ENCODE data around the gene DPF3.

Gene DPF3

GRCh38 chr14:72615451-72616121 lies 278.3 kb downstream of the DPF3 start:
- Histone ChIP-seq H3K27ac (replicated peaks; ENCODE audit: low read length) (no peak overlapping the region), H2BK120ac (ENCODE audit: low read depth, low read length) (no peak overlapping the region), H3K4me3 (ENCODE audit: low read length in 2 of 2) (no peak overlapping the region), H3K9ac (ENCODE audit: low read depth, low read length, poor library complexity) (no peak overlapping the region), H3K4me2 (ENCODE audit: insufficient read depth, low read length, poor library complexity, severe bottlenecking) (no peak overlapping the region), H3K4ac (ENCODE audit: low read length) (no peak overlapping the region), H4K91ac (ENCODE audit: low read depth, low read length, poor library complexity) (no peak overlapping the region), H2AFZ (ENCODE audit: low read length) (peak overlapping the region; percentile 55), H4K8ac (ENCODE audit: low read depth, low read length) (no peak overlapping the region), H3K23ac (ENCODE audit: low read depth, low read length, poor library complexity) (no peak overlapping the region), H3K27me3 (ENCODE audit: control insufficient read depth in 3 of 3, insufficient read depth in 3 of 3, low read depth in 1 of 3, low read length in 3 of 3) (no peaks in the 10 kb centered on the region), H2AK5ac (ENCODE audit: low read depth, low read length) (no peak overlapping the region), H3K9me3 (replicated peaks in 1 of 2; ENCODE audit: control insufficient read depth in 2 of 2, insufficient read depth in 1 of 2, low read depth in 1 of 2, low read length in 2 of 2) (no peaks in the 10 kb centered on the region), H3K79me1 (ENCODE audit: low read depth, low read length) (no peaks in the 10 kb centered on the region), H3K4me1 (ENCODE audit: control insufficient read depth in 2 of 2, insufficient read depth in 1 of 2, low read depth in 1 of 2, low read length in 2 of 2) (peaks cover 12 to 22% of the 10 kb centered on the region in 2 donors), H2BK5ac (ENCODE audit: low read length) (no peak overlapping the region), H3K14ac (ENCODE audit: low read length) (no peak overlapping the region), H2BK12ac (ENCODE audit: low read length) (no peak overlapping the region), H3K18ac (ENCODE audit: low read length) (no peak overlapping the region), H2BK15ac (ENCODE audit: low read length) (no peak overlapping the region), H3K36me3 (replicated peaks in 1 of 2; ENCODE audit: control insufficient read depth in 2 of 2, insufficient read depth in 2 of 2, low read length in 2 of 2) (no peaks in the 10 kb centered on the region)
- WGBS, 2 donors (ENCODE audit: extremely low coverage in 2 of 2, insufficient read length in 2 of 2, insufficient replicate concordance in 1 of 2) = no CpG with 5 or more reads among the region's 9 CpGs
- no peak for DNase-seq (ENCODE audit: low spot score)

- H3K9ac ChIP-seq (ENCODE audit: low read depth, low read length, poor library complexity) = no peak overlapping the region
- no peak overlapping the region for H2AK5ac ChIP-seq (ENCODE audit: low read depth, low read length)
- H3K14ac ChIP-seq (ENCODE audit: low read length) = no peak overlapping the region
- H3K4ac ChIP-seq (ENCODE audit: low read length) = no peak overlapping the region
- no peaks in the 10 kb centered on the region for H3K27me3 ChIP-seq (ENCODE audit: control insufficient read depth in 3 of 3, insufficient read depth in 3 of 3, low read depth in 1 of 3, low read length in 3 of 3)
- H2BK120ac ChIP-seq (ENCODE audit: low read depth, low read length) = no peak overlapping the region
- H2AFZ ChIP-seq (ENCODE audit: low read length) = peak overlapping the region; percentile 55
- no peak overlapping the region for H4K91ac ChIP-seq (ENCODE audit: low read depth, low read length, poor library complexity)
- H3K4me3 ChIP-seq (ENCODE audit: low read length in 2 of 2) = no peak overlapping the region
- H2BK15ac ChIP-seq (ENCODE audit: low read length) = peak overlapping the region; percentile 26
- no CpG with 5 or more reads among the region's 11 CpGs for WGBS, 2 donors (ENCODE audit: extremely low coverage in 2 of 2, insufficient read length in 2 of 2, insufficient replicate concordance in 1 of 2)
- DNase-seq (ENCODE audit: low spot score) = no peak
- no peaks in the 10 kb centered on the region for H3K9me3 ChIP-seq (replicated peaks in 1 of 2; ENCODE audit: control insufficient read depth in 2 of 2, insufficient read depth in 1 of 2, low read depth in 1 of 2, low read length in 2 of 2)
- no peak overlapping the region for H2BK12ac ChIP-seq (ENCODE audit: low read length)
- no peaks in the 10 kb centered on the region for H3K36me3 ChIP-seq (replicated peaks in 1 of 2; ENCODE audit: control insufficient read depth in 2 of 2, insufficient read depth in 2 of 2, low read length in 2 of 2)
- peak overlapping the region; percentile 66 for H3K18ac ChIP-seq (ENCODE audit: low read length)
- H4K8ac ChIP-seq (ENCODE audit: low read depth, low read length) = no peak overlapping the region
- H3K4me2 ChIP-seq (ENCODE audit: insufficient read depth, low read length, poor library complexity, severe bottlenecking) = no peak overlapping the region
- H3K4me1 ChIP-seq (ENCODE audit: control insufficient read depth in 2 of 2, insufficient read depth in 1 of 2, low read depth in 1 of 2, low read length in 2 of 2) = peaks cover 12 to 22% of the 10 kb centered on the region in 2 donors
- H3K23ac ChIP-seq (ENCODE audit: low read depth, low read length, poor library complexity) = no peak overlapping the region
- no peak overlapping the region for H2BK5ac ChIP-seq (ENCODE audit: low read length)
- H3K79me1 ChIP-seq (ENCODE audit: low read depth, low read length) = no peaks in the 10 kb centered on the region
- no peak overlapping the region for H3K27ac ChIP-seq (replicated peaks; ENCODE audit: low read length)
These were observed 278.9 kb downstream of the DPF3 start for GRCh38 chr14:72614891-72615415.

DNA sequence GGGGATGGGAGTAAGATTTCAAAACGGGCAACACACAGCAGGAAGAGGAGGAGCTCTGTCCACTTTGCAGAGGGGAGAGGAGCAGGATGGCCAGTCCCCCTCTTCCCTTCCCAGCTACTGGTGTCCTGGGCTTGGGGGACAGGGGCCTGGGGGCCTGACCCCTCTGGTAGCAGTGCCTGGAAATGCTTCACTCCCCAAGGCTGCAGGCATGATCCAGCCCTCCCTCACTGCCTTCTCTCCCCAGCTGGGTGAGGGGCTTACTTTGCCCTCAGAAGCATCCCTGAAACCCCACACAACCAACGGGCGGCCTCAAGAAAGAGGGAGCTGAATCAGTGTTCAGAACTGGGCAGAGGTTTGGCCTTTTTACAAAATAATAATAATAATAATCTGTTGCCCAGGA lies 279.5 kb downstream of the DPF3 start:
- Histone ChIP-seq H3K18ac (ENCODE audit: low read length) (no peak overlapping the region), H3K27me3 (ENCODE audit: control insufficient read depth in 3 of 3, insufficient read depth in 3 of 3, low read depth in 1 of 3, low read length in 3 of 3) (no peaks in the 10 kb centered on the region), H3K36me3 (replicated peaks in 1 of 2; ENCODE audit: control insufficient read depth in 2 of 2, insufficient read depth in 2 of 2, low read length in 2 of 2) (no peaks in the 10 kb centered on the region), H3K79me1 (ENCODE audit: low read depth, low read length) (no peaks in the 10 kb centered on the region), H2BK5ac (ENCODE audit: low read length) (no peak overlapping the region), H2BK12ac (ENCODE audit: low read length) (no peak overlapping the region), H2BK15ac (ENCODE audit: low read length) (peak overlapping the region; percentile 63), H3K9ac (ENCODE audit: low read depth, low read length, poor library complexity) (no peak overlapping the region), H3K4me1 (ENCODE audit: control insufficient read depth in 2 of 2, insufficient read depth in 1 of 2, low read depth in 1 of 2, low read length in 2 of 2) (peaks cover 12 to 22% of the 10 kb centered on the region in 2 donors), H3K14ac (ENCODE audit: low read length) (no peak overlapping the region), H3K27ac (replicated peaks; ENCODE audit: low read length) (no peak overlapping the region), H3K23ac (ENCODE audit: low read depth, low read length, poor library complexity) (no peak overlapping the region), H2AFZ (ENCODE audit: low read length) (peak overlapping the region; percentile 67), H2AK5ac (ENCODE audit: low read depth, low read length) (no peak overlapping the region), H3K9me3 (replicated peaks in 1 of 2; ENCODE audit: control insufficient read depth in 2 of 2, insufficient read depth in 1 of 2, low read depth in 1 of 2, low read length in 2 of 2) (no peaks in the 10 kb centered on the region), H4K91ac (ENCODE audit: low read depth, low read length, poor library complexity) (no peak overlapping the region), H3K4me3 (ENCODE audit: low read length in 2 of 2) (no peak overlapping the region), H4K8ac (ENCODE audit: low read depth, low read length) (no peak overlapping the region), H2BK120ac (ENCODE audit: low read depth, low read length) (no peak overlapping the region), H3K4me2 (ENCODE audit: insufficient read depth, low read length, poor library complexity, severe bottlenecking) (no peak overlapping the region), H3K4ac (ENCODE audit: low read length) (no peak overlapping the region)
- WGBS, 2 donors (ENCODE audit: extremely low coverage in 2 of 2, insufficient read length in 2 of 2, insufficient replicate concordance in 1 of 2) = no CpG with 5 or more reads among the region's 3 CpGs
- no peak for DNase-seq (ENCODE audit: low spot score)

DNA sequence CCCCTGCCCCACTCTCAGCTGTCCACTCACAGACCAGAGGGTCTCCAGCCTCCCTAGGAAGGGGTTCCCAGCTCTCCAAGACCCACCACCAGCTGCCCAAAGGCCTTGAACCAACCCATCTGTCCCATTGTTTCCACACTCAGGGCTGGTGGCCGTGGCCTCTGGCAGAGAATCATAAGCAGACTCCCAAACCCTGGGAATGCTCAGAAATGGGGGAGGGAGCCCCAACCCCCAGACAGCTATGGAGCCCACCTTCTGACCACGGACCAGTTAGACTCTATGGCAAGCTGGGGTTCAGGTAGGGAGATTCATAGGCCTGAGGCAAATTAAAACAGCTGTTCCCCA lies 280.0 kb downstream of the DPF3 start:
- H4K8ac ChIP-seq (ENCODE audit: low read depth, low read length) = no peak overlapping the region
- H2BK15ac ChIP-seq (ENCODE audit: low read length) = peak overlapping the region; percentile 40
- H2BK12ac ChIP-seq (ENCODE audit: low read length) = no peak overlapping the region
- WGBS, 2 donors (ENCODE audit: extremely low coverage in 2 of 2, insufficient read length in 2 of 2, insufficient replicate concordance in 1 of 2) = no CpG with 5 or more reads among the region's 2 CpGs
- no peaks in the 10 kb centered on the region for H3K27me3 ChIP-seq (ENCODE audit: control insufficient read depth in 3 of 3, insufficient read depth in 3 of 3, low read depth in 1 of 3, low read length in 3 of 3)
- no peak overlapping the region for H3K9ac ChIP-seq (ENCODE audit: low read depth, low read length, poor library complexity)
- DNase-seq (ENCODE audit: low spot score) = no peak
- no peak overlapping the region for H3K14ac ChIP-seq (ENCODE audit: low read length)
- H3K4ac ChIP-seq (ENCODE audit: low read length) = no peak overlapping the region
- no peak overlapping the region for H2BK5ac ChIP-seq (ENCODE audit: low read length)
- peak overlapping the region; percentile 74 for H2AK5ac ChIP-seq (ENCODE audit: low read depth, low read length)
- H3K27ac ChIP-seq (replicated peaks; ENCODE audit: low read length) = no peak overlapping the region
- H3K36me3 ChIP-seq (replicated peaks in 1 of 2; ENCODE audit: control insufficient read depth in 2 of 2, insufficient read depth in 2 of 2, low read length in 2 of 2) = no peaks in the 10 kb centered on the region
- H3K18ac ChIP-seq (ENCODE audit: low read length) = no peak overlapping the region
- H3K79me1 ChIP-seq (ENCODE audit: low read depth, low read length) = no peaks in the 10 kb centered on the region
- H2BK120ac ChIP-seq (ENCODE audit: low read depth, low read length) = no peak overlapping the region
- H3K4me2 ChIP-seq (ENCODE audit: insufficient read depth, low read length, poor library complexity, severe bottlenecking) = no peak overlapping the region
- H3K23ac ChIP-seq (ENCODE audit: low read depth, low read length, poor library complexity) = no peak overlapping the region
- no peak overlapping the region for H3K4me3 ChIP-seq (ENCODE audit: low read length in 2 of 2)
- no peaks in the 10 kb centered on the region for H3K9me3 ChIP-seq (replicated peaks in 1 of 2; ENCODE audit: control insufficient read depth in 2 of 2, insufficient read depth in 1 of 2, low read depth in 1 of 2, low read length in 2 of 2)
- H3K4me1 ChIP-seq (ENCODE audit: control insufficient read depth in 2 of 2, insufficient read depth in 1 of 2, low read depth in 1 of 2, low read length in 2 of 2) = peaks cover 12 to 22% of the 10 kb centered on the region in 2 donors
- peak overlapping the region; percentile 67 for H2AFZ ChIP-seq (ENCODE audit: low read length)
- H4K91ac ChIP-seq (ENCODE audit: low read depth, low read length, poor library complexity) = no peak overlapping the region

Measured in neuronal stem cell (in vitro differentiated cells).